Thyroid gland (tissue), 4 donors: ENCODE measurements around the gene GLI1. TPM values are rescaled to one million over a fixed set of nuclear protein-coding genes. Genes with fewer than 3 reads are reported as not detected.
"Not testable (repeated sequence)": the region's sequence is repeated elsewhere in the genome, so short reads cannot be mapped to it uniquely, and the experiment has no call there.

Experiments
- DNase-seq, 2 donors: peaks; one replicate each; pipeline ENCODE4 v3.0.0-alpha.2; 2019
- H3K27ac ChIP-seq, 3 donors: fragments of 200-600 bp; sonication (generic); 1 replicate in 2 of 3; 2 replicates in 1 of 3; pipeline ENCODE4 v1.5.1; 2016 to 2019; ENCODE audit warnings: mild to moderate bottlenecking in 1 of 3, moderate library complexity in 1 of 3
- H3K27me3 ChIP-seq: fragments of 200-600 bp; sonication (generic); one replicate; pipeline ENCODE4 v1.5.1; 2019
- H3K36me3 ChIP-seq, 2 donors: fragments of 200-600 bp; sonication (generic); one replicate each; pipeline ENCODE4 v1.5.1; 2016 to 2019
- H3K4me1 ChIP-seq, 2 donors: fragments of 200-600 bp; sonication (generic); one replicate each; pipeline ENCODE4 v1.5.1; 2017 to 2019
- H3K4me3 ChIP-seq, 3 donors: fragments of 200-600 bp; sonication (generic); replicated peaks in 1 of 3; 1 replicate in 2 of 3; 2 replicates in 1 of 3; pipeline ENCODE4 v1.5.1; 2016; ENCODE audit warnings: mild to moderate bottlenecking in 1 of 3
- H3K9me3 ChIP-seq: fragments of 200-600 bp; sonication (generic); one replicate; pipeline ENCODE4 v1.5.1; 2017
- CTCF ChIP-seq, 6 experiments: fragments of 200-600 bp in 3 of 6; fragments of 450-650 bp in 3 of 6; sonication (generic) in 3 of 6; IDR thresholded peaks; one replicate each; pipeline ENCODE4 v1.5.1; 2016 to 2019; ENCODE audit warnings: antibody characterized with exemption in 6 of 6, mild to moderate bottlenecking in 2 of 6, inconsistent platforms in 1 of 6, moderate library complexity in 1 of 6
- POLR2A ChIP-seq, 2 donors: fragments of 450-650 bp; IDR thresholded peaks; one replicate each; pipeline ENCODE4 v1.6.1; 2017; ENCODE audit warnings: antibody characterized with exemption in 2 of 2, mild to moderate bottlenecking in 2 of 2, moderate library complexity in 1 of 2
- WGBS, 2 donors: methylation state at CpG; one replicate each; pipeline ENCODE4 v1.1.5; 2017; 5-methylcytosine and 5-hydroxymethylcytosine counted together
- intact Hi-C: fragments of 100-400 bp; cut with DNase I; formaldehyde crosslinking; loops from one replicate; pipeline ENCODE4 v1.15.1; 2023
- total RNA-seq, 4 donors: library from RNA; depleted of rRNA; stranded (reverse); fragments of >200 nt; gene quantifications; one replicate each; pipeline ENCODE4 v1.2.3, GENCODE V29; 2016

Gene GLI1
- total RNA-seq, 4 donors from 2014 or later = 1.1 to 2.2 (median 1.6) TPM; not detected in 1

GRCh38 chr12:57441846-57442427 lies 17.6 kb upstream of the GLI1 start:
- no peak for DNase-seq
- Histone ChIP-seq H3K4me3 (no peak overlapping the region), H3K36me3 (no peaks in the 10 kb centered on the region), H3K9me3 (no peaks in the 10 kb centered on the region), H3K27ac (no peak overlapping the region), H3K27me3 (no peaks in the 10 kb centered on the region), H3K4me1 (peaks cover 5 to 7% of the 10 kb centered on the region in 2 donors)
- no peak for TF ChIP-seq CTCF (IDR thresholded peaks at IDR 0.05)
- TF ChIP-seq POLR2A (IDR thresholded peaks at IDR 0.05) = no peak
- 53 to 100% methylated on average over 1 of the region's 1 CpG for WGBS, 2 donors
- intact Hi-C loops = no loop called here

DNA sequence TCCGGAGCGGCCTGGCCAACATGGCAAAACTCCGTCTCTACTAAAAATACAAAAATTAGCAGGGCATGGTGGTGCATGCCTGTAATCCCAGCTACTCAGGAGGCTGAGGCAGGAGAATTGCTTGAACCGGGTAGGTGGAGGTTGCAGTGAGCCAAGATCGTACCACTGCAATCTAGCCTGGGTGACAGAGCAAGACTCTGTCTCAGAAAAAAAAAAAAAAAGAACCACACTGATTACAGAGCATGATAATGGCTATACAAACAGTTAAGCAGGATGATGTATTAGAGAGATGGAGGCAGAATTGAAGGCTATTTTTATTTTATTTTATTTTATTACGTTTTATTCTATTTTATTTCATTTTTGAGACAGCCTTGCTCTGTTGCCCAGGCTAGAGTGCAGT lies 15.2 kb upstream of the GLI1 start:
- DNase-seq, H3K4me1 ChIP-seq, H3K4me3 ChIP-seq, H3K36me3 ChIP-seq, H3K27ac ChIP-seq, H3K27me3 ChIP-seq, intact Hi-C loops, H3K9me3 ChIP-seq: not testable (repeated sequence)
- WGBS, 2 donors = 91 to 93% methylated on average over 6 of the region's 6 CpGs

- WGBS, 2 donors = 75 to 77% methylated on average over 5 of the region's 5 CpGs
These were observed 14.8 kb upstream of the GLI1 start for GRCh38 chr12:57444744-57445143.

DNA sequence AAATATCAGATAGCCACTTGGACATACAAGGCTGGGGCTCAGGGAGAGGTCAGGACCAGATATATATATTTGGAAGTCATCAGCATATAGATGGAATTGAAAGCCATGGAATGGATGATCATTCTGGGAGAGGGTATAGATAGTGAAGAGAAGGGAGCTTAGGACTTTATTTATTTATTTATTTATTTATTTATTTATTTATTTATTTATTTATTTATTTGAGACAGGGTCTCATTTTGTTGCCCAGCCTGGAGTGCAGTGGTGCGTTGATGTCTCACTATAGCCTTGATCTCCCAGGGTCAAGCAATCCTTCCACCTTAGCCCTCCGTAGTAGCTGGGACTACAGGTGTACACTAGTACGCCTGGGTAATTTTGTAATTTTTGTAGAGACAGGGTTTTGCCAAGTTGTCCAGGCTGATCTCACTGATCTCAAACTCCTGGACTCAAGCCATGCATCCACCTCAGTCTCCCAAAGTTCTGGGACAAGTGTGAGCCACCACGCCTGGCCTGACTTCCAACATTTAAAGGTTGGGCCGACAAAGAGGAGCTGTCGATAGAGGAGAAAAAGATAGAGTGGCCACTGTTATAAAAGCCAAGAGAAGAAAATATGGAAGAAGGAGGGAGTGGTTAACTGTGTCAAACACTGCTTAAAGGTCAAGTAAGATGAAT lies 13.2 kb upstream of the GLI1 start:
- intact Hi-C loops = no loop called here

More at GRCh38 chr12:57444744-57445143, 14.8 kb upstream of the GLI1 start:
- intact Hi-C loops = no loop called here
- Histone ChIP-seq H3K9me3 (no peaks in the 10 kb centered on the region), H3K27me3 (no peaks in the 10 kb centered on the region), H3K4me3 (no peak overlapping the region), H3K4me1 (peaks cover 5 to 7% of the 10 kb centered on the region in 2 donors), H3K36me3 (no peaks in the 10 kb centered on the region), H3K27ac (no peak overlapping the region)
- no peak for DNase-seq
- no peak for TF ChIP-seq POLR2A (IDR thresholded peaks at IDR 0.05)
- no peak for TF ChIP-seq CTCF (IDR thresholded peaks at IDR 0.05)

DNA sequence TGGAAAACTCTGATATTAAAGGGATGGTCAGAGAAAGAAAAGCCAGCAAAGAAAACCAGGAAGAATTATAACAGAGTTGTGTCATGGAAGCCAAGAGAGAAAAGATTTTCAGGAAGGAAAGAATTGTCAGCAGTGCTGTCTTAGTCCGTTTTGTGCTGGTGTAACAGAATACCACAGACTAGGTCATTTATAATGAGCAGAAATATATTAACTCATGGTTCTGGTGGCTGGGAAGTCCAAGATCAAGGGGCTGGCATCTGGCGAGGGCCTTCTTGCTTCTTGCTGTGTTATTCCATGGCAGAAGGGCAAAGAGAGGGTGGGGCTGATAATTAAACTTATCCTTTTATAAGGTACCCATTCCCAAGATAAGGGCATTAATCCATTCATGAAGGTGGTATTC lies 10.9 kb upstream of the GLI1 start:
- TF ChIP-seq POLR2A (IDR thresholded peaks at IDR 0.05) (no peak), CTCF (IDR thresholded peaks at IDR 0.05) (no peak)
- H3K36me3 ChIP-seq = no peaks in the 10 kb centered on the region
- no peak overlapping the region for H3K4me3 ChIP-seq
- DNase-seq = no peak
- peaks cover 5 to 7% of the 10 kb centered on the region in 2 donors for H3K4me1 ChIP-seq
- H3K27me3 ChIP-seq = no peaks in the 10 kb centered on the region
- no peaks in the 10 kb centered on the region for H3K9me3 ChIP-seq
- WGBS, 2 donors = 89% methylated on average over 2 of the region's 2 CpGs
- intact Hi-C loops = no loop called here
- H3K27ac ChIP-seq = no peak overlapping the region

More for the DNA sequence above, 13.2 kb upstream of the GLI1 start:
- no peaks in the 10 kb centered on the region for H3K36me3 ChIP-seq
- no peak overlapping the region for H3K4me3 ChIP-seq
- peaks cover 5 to 7% of the 10 kb centered on the region in 2 donors for H3K4me1 ChIP-seq
- H3K27me3 ChIP-seq = no peaks in the 10 kb centered on the region
- no peak for TF ChIP-seq CTCF (IDR thresholded peaks at IDR 0.05)
- TF ChIP-seq POLR2A (IDR thresholded peaks at IDR 0.05) = no peak
- H3K27ac ChIP-seq = no peak overlapping the region
- DNase-seq = peak; percentile 69 to 76
- no peaks in the 10 kb centered on the region for H3K9me3 ChIP-seq
- WGBS, 2 donors = 48 to 55% methylated on average over 6 of the region's 6 CpGs
